Stimulated activated CD8-positive, alpha-beta memory T cell treated with anti-CD3 and anti-CD28 coated beads, Interleukin-7, amount 100 ng/mL, for 24 hours (primary cell): ENCODE measurements around the gene HLCS.

Source experiments
- DNase-seq: peaks from one replicate; pipeline ENCODE4 v3.0.0-alpha.2; 2020; ENCODE audit warnings: low read depth

Gene HLCS

GRCh38 chr21:36743446-36743845, 223.0 kb downstream of the HLCS start:
- DNase-seq: no peak

- no peak for DNase-seq
Observed at GRCh38 chr21:36743008-36743407, 223.5 kb downstream of the HLCS start.

- no peak for DNase-seq
Observed at GRCh38 chr21:36741506-36741905, 225.0 kb downstream of the HLCS start.

- no peak for DNase-seq
Observed at GRCh38 chr21:36738489-36739126, 227.9 kb downstream of the HLCS start.

- DNase-seq: no peak
Observed at GRCh38 chr21:36735724-36736320, 230.6 kb downstream of the HLCS start.

- DNase-seq: no peak
Observed at GRCh38 chr21:36735201-36735515, 231.3 kb downstream of the HLCS start.

GRCh38 chr21:36734367-36735200, 231.9 kb downstream of the HLCS start:
- DNase-seq: no peak

- no peak for DNase-seq
Observed at GRCh38 chr21:36733857-36734256, 232.6 kb downstream of the HLCS start.

GRCh38 chr21:36732761-36733160, 233.7 kb downstream of the HLCS start:
- no peak for DNase-seq

GRCh38 chr21:36732217-36732616, 234.3 kb downstream of the HLCS start:
- no peak for DNase-seq

- no peak for DNase-seq
Observed at GRCh38 chr21:36730291-36731281, 235.9 kb downstream of the HLCS start.

- no peak for DNase-seq
Observed at GRCh38 chr21:36729310-36729970, 237.0 kb downstream of the HLCS start.

- DNase-seq: no peak
Observed at GRCh38 chr21:36728371-36729111, 237.9 kb downstream of the HLCS start.

GRCh38 chr21:36727866-36728265, 238.6 kb downstream of the HLCS start:
- no peak for DNase-seq

- no peak for DNase-seq
Observed at GRCh38 chr21:36725793-36726386, 240.6 kb downstream of the HLCS start.

GRCh38 chr21:36724660-36725059, 241.8 kb downstream of the HLCS start:
- no peak for DNase-seq

- no peak for DNase-seq
Observed at GRCh38 chr21:36723371-36723881, 243.0 kb downstream of the HLCS start.

- no peak for DNase-seq
Observed at GRCh38 chr21:36722370-36723368, 243.8 kb downstream of the HLCS start.

GRCh38 chr21:36721817-36722216, 244.7 kb downstream of the HLCS start:
- no peak for DNase-seq
